Medulla oblongata (tissue), 1 donor: ENCODE results near the gene PHLDB3.
"Not testable (repeated sequence)": the region's sequence is repeated elsewhere in the genome, so short reads cannot be mapped to it uniquely, and the experiment has no call there.

Experiments
- DNase-seq: peaks from one replicate; pipeline ENCODE4 v3.0.0-alpha.2; 2015; ENCODE audit errors: extremely low spot score

PHLDB3 gene

GRCh38 chr19:43444531-43445287, 59.8 kb downstream of the PHLDB3 start:
- DNase-seq, result no peak

DNA sequence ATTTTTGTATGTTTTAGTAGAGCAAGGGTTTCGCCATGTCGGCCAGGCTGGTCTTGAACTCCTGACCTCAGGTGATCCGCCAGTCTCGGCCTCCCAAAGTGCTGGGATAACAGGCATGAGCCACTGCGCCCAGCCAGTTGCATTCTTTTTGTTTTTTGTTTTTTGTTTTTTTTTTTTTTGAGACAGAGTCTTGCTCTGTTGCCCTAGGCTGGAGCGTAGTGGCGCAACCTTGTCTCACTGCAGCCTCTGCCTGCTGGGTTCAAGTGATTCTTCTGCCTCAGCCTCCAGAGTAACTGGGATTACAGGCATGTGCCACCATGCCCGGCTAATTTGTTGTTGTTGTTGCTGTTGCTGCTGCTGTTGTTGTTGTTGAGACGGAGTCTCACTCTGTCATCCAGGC, 60.5 kb downstream of the PHLDB3 start:
- not testable (repeated sequence) for DNase-seq

GRCh38 chr19:43441716-43442115, 62.8 kb downstream of the PHLDB3 start:
- no peak for DNase-seq

DNA sequence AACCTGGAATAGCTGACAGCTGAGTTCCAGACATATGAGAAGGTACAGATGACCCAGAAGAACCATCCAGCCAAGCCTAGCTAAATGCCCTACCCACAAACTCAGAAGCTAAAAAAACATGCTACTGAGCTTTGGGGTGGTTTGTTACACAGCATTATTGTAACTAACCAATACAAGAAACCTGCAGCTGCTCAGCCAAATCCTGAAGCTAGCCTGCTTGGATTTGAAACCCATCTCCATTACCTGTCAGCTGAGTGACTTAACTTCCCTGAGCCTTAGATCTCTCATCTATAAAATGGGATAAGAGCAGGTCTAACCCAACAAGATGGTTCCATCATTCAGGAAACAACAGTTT, 64.9 kb downstream of the PHLDB3 start:
- DNase-seq, result no peak

DNA sequence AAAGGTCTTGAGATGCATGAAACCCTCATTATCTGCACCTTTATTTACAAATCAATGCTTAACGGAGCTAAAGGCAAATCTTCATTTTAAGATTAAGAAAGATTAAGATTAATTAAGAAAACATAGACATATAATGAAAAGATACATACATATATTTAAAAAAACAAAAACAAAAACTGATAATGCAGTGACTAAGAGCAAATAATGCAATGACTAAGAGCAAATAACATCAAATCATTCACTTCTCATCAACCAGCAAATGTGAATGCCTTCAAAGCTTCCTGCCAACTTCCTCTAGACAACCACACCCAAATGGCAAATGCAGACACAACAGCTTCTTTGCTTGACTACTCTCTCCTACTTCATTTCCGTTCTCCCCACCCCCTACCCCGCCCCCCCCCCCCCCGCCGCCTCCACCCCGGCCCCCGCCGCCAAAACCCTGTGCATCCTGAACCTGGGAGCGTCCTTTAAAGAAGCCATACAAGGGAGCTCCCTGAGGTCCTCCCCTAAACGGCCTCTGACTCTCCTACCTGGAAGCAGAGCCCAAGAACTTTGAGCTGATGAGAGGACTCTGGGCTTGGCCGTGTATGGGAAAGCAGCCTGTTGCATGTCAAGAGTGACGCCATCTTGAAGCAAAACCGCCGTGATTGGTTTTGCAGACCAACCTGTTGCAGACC, 65.4 kb downstream of the PHLDB3 start:
- DNase-seq, result no peak

GRCh38 chr19:43438291-43439031, 66.1 kb downstream of the PHLDB3 start:
- no peak for DNase-seq

- DNase-seq, result no peak
Observed at GRCh38 chr19:43437712-43438111, 66.8 kb downstream of the PHLDB3 start.

DNA sequence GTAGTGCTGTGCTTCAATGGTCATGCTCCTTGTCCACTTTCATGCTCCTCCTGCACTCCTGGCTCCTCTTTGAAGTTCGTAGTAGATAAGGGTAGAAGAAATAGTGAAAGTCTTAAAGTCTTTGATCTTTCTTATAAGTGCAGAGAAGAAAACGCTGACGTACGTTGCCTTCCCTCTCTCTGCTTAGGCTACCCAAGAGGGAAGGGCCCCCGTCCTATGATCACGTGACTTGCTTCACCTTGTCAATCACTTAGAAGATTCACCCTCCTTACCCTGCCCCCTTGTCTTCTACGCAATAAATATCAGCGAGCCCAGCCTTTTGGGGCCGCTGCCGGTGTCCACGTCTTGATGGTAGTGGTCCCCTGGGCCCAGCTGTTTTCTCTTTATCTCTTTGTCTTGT, 67.3 kb downstream of the PHLDB3 start:
- not testable (repeated sequence) for DNase-seq

GRCh38 chr19:43435775-43436174, 68.8 kb downstream of the PHLDB3 start:
- DNase-seq, result no peak

DNA sequence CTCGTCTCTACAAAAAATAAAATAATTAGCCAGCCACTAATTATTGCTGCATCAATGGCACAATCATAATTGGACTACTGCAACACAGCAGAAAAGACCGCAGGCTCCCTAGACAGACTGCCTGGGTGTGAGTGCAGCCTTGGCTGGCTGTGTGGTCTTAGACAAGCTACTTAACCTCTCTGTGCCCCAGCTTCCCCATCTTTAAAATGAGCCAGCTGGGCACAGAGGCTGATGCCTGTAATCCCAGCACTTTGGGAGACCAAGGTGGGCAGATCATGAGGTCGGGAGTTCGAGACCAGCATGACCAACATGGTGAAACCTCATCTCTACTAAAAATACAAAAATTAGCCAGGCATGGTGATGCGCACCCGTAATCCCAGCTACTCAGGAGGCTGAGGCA, 70.9 kb downstream of the PHLDB3 start:
- DNase-seq, result no peak

DNA sequence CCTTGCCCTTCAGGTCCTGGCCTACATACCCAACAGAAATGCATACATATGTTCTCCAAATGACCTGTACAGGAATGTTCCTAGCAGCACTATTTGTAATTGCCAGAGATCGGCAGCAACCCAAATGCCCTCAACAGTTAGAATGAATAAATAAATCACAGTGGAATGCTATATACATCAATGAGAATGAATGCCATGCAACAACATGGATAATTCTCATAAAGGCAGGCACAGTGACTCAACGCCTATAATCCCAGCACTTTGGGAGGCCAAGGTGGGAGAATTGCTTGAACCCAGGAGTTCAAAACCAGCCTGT, 71.2 kb downstream of the PHLDB3 start:
- DNase-seq, result no peak

DNA sequence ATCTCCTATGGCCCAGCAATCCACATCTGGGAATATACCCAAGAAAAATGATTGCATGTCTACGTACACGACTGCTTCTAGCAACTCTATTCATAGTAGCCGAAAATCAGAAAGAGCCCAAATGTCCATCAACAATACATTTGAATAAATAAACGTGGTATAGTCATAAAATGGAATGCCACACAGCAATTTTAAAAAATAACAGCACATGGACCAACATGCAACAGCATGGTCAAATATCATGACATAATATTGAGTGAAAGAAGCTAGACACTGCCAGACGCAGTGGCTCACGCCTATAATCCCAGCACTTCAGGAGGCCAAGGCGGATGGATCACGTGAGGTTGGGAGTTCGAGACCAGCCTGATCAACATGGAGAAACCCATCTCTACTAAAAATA, 73.6 kb downstream of the PHLDB3 start:
- no peak for DNase-seq

GRCh38 chr19:43430142-43430710, 74.3 kb downstream of the PHLDB3 start:
- DNase-seq, result no peak

DNA sequence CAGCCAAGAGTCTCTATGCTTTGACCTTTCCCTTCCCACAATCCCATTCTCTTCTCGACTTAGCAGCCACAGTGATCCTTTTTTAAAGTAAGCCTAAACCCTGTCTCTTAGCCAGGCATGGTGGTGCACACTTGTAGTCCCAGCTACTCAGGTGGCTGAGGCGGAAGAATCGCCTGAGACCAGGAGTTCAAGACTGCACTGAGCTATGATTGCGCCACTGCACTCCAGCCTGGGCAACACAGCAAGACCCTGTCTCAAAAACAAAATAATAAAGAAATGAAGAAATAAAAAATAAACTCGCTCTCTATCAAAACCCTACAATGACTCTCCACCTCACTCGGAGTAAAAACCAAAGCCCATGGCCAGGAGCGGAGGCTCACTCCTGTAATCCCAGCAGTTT, 75.2 kb downstream of the PHLDB3 start:
- no peak for DNase-seq

- DNase-seq, result peak; percentile 4
Observed at GRCh38 chr19:43425567-43426392, 78.8 kb downstream of the PHLDB3 start.
